GM18907 (cell line): ENCODE measurements around the gene P2RX3.

Experiments
- ATAC-seq: cut with Tn5 transposase; IDR thresholded peaks from one replicate; pipeline ENCODE4 v1.9.1; 2021; ENCODE audit warnings: mild to moderate bottlenecking, moderate library complexity; ENCODE audit not compliant: unreplicated experiment

The P2RX3 gene

DNA sequence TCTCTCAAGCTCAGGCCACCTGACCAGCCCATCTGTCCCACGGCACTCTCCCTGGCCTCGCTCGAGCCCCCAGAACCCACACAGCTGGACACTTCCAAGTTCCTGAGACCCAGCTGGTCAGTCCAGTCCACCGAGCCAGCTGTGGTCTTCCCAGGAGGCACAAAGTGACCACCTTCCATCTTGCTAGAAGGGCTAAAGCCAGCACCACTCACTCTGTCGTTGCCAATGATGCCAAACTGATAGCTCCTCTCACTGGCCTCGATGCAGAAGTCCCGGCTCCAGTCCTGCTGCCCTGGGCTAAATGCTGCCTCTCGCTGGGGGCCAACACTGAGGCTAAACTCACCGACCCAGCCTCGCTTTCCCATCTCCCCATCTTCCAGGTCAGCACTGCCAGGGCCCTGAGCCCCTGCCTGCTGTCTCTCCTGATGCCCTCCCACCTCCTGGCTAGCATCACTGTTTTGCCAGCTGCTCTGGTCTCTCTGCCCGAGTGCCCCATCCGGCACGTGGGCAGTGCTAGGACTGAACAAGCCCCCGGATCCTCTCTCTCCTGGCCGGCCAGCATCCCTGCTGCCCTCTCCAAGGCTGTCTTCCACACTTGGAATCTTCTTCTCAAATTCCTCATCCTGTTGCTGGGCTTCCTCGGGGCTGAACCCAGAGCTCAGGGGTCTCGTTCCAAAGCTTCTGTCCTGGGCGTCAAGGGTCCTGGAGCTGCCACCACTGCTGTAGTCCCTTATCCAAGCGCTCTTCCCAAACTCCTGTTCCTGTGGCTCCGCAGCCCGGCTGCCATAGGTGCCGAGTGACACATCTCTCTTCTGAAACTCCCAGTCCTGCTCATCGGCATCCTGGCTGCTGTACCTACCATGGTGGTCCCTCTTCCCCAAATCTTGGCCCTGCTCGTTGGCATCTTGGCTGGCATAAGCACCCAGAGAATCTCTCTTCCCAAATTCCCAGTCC, 28.8 kb upstream of the P2RX3 start:
- no peak for ATAC-seq

DNA sequence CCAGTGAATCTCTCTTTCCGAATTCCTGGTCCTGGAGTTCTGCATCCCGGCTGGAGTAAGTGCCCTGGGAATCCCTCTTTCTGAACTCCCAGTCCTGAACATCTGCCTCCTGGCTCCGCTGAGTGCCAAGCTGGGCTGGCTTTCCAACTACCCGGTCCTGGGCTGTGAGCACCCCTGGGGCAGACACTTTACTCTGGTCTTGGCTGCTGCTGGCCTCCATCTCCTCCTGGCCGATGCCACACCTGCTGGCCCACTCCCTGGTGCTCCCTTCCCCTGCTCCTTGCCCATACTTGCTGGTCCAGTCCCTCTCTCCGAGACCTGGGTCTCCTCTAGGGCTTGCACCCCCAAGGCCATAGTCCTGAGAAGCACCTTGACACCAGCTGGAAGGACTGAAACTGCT, 28.1 kb upstream of the P2RX3 start:
- no peak for ATAC-seq

DNA sequence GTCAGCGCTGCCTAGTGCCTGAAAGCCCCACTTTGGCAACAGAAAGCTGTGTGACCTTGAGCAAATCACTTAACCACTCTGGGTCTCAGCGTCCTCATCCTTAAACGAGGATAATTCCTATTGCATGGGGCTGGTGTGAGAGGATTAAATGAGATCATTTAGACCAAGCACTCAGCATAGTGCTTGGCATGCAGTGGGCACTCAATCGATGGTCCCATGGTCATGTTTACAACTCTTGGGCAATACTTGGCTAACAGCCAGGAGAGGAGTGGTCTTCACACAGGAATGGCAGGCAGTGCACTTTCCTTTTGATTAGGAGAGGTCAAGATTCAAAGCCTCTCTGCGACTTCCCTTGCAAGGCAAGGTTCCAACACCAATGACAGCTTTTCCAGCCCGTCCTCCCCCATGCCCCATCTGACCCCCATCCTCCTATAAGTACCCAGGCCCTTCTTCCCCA, 27.5 kb upstream of the P2RX3 start:
- ATAC-seq, result no peak

DNA sequence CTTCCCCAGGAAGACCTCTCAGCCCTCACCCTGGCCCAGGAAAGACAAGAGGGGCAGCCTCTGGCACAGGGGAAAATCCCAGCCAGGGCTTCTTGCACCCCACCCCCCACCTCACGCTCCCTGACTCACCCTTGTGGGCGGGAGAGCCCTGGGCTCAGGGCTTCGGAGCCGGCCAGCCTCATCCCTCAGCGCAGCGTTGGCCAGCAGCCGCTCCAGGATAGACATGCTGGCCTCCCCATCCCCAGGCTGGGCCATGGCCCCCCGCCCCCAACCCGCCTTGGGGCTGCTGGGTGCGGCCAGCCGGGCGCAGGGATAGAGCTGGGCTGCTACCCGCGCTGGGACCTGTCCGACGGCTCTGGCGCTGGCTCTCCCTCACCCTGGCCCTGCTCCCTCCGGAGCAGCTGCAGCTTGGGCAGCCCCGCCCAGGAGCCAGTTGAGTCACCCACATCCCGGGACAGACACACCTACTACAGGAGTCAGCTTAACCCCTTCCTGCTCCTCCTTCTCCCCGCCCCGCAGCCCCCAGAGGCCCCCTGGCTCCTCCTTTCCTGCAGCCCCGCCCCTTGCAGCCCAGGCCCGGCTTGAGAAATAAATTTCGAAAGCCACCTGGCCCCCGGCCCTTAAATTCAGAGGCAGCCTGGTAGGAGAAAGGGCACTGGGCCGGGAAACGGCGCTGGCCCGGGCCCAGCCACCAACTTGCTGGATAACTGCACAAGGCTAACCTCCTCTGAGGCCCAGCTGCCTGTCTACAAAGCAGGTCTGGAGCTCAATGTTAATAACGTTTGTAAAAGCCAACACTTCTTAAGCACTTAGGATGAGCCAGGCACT, 26.8 kb upstream of the P2RX3 start:
- ATAC-seq, result peak; percentile 98

DNA sequence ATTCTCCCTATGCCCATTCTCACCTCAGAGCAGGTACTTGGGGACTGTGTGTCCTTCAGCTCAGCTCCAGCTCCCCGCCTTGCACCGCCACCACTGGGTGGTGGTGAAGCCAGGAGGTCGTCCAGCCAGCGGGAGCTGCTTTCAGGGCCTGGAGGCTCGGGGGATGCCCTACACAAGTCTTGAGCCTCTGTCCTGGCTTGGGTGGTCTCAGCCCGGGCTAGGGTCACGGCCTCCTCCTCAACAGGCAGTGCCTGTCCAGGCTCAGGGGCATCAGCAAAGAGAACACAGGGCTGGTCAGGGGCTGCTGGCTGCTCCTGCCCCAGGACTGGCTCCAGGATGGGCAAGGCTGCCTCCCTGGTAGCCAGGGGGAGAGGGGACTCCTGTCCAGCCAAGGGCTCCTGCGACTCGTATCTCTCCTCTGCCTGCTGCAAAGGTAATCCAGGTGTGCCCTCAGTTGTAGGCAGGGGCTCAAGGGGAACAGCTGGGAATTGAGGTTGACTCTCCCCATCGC, 25.6 kb upstream of the P2RX3 start:
- ATAC-seq, result no peak

DNA sequence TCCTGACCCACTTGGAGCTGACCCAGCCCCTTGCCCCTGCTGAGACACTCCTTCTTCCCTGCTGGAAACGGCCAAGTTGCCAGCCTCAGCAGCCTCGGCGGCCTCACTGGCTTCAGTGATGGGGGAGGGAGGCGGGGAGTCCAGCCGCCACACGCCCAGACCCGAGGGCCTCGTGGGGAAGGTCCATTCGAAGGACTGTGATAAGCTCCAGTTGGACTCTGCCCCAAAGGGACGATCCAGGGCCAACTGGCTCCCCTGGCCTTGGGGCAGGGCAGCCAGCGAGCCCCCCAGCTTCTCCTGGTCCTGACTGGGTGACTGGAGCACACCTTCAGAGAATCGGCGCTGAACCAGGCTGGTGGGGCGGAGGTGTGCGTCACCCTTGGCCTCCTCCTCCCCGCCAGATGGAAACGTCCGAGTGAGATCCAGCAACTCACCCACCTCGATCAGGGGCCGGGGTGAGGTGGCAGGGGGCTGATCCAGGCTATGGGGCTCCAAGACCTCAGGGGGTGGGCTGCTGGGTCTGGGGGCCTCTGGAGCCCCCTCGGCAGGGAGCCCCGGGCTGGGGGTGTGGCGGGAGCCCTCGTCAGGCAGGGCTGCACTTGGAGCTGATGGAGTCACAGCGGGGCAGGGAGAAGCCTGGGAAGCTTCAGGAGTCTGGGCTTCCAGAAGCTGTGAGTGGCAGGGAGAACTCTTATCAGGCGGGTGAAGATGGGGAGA, 24.9 kb upstream of the P2RX3 start:
- no peak for ATAC-seq

DNA sequence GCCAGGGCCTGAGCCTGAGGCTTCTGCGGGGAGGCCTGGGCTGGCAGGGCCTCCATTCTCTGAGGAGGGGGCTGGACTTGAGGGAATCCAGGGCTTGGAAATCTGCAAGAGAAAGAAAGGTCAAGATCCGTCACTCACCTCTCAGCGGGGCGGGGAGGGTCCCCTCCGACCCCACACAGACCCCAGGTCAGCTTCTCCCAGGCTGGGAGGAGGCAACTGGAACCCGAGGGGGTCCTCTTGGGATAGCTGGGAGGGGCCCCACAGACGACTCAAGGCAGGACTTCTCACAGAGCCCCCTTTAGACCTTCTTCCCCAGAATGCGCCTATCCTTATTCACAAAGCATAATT, 24.4 kb upstream of the P2RX3 start:
- no peak for ATAC-seq

DNA sequence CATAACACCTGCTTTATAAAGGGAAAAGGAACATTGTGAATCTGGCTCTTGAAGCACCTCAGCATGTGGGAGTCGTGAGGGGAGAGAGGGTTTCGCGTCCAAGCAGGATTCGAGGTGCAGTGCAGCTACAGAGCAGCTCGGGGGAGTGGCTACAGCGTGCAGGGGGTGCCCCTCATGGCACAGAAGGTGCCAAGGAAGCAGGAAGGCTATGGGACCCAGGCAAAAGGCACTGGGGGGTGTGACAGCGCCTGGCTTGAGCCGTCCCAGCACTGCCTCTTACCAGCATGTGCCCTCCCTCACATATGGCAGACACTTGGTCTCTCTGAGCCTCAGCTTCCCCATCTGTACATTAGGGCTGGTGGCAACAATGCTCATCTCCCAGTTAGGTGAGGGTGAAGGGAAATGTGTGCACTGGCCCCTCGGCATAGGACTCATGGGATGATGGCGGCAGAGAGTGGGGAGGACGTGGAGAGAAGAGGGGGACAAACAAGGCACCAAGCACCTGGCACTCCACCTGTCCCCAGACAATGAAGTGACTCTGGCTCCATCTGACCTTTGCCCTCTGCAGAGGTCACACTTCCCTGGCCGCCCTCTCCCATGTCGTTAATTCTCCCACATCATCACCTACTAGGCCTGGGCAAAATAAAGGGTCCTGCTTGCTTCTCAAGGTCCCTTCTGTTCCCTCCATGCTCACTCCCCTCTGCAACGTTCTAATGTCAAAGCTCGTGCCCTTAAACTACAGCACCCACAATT, 23.8 kb upstream of the P2RX3 start:
- ATAC-seq, result no peak

DNA sequence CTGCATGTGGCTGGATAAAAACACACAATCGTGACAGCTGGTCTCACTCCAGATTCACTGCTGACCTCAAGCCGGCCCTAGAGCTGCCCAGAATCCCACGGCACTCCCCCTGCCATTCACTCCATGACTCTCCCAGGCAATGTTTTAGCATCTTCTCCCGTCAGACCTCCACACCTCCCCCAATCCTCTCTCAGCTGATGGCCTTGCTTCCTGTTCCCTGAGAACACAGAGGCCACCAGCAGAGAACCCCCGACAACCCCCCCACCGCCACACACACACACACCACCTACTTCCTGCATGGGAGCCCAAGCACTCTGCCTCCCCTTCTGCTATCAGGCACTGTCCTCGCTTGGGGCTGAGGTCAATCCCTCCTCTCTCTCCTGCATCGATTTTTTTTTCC, 22.7 kb upstream of the P2RX3 start:
- no peak for ATAC-seq

DNA sequence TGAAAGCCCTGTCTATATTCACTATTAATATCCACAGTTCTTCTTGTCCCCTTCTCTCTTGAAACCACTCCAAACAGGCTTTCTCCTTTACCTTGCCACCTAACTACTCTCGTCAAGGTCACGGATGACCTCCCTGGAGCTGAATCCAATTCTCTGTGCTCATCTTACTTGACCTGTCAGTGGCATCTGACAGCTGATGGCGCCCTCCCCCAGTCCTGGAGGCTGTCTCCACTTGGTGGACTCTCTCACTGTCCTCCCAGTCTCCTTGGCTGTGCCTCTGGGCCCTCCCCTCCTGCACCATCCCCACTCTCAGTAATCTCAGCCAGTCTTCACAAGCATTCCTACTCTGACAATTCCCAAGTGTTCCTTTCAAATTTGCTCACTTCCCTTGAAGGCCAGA, 22.1 kb upstream of the P2RX3 start:
- no peak for ATAC-seq

DNA sequence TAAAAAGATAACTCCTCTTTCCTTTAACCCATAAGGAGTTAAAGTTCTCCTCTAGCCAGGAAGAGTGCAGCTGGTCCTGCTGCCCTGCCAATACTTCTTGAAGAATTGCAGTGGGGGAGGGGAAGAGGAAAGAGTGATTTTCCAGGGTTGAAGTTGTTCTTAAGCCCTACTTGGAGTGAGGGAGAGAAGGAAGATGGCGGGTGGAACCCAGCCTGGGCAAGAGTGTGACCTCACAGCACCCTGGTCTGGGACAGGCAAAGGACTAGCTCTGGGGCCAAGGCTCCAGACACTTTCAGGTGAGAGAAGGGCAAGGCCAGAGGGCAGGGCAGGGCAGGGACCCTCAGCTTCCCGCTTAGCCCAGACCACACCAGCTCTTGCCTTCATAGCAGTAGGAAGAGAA, 20.0 kb upstream of the P2RX3 start:
- no peak for ATAC-seq

DNA sequence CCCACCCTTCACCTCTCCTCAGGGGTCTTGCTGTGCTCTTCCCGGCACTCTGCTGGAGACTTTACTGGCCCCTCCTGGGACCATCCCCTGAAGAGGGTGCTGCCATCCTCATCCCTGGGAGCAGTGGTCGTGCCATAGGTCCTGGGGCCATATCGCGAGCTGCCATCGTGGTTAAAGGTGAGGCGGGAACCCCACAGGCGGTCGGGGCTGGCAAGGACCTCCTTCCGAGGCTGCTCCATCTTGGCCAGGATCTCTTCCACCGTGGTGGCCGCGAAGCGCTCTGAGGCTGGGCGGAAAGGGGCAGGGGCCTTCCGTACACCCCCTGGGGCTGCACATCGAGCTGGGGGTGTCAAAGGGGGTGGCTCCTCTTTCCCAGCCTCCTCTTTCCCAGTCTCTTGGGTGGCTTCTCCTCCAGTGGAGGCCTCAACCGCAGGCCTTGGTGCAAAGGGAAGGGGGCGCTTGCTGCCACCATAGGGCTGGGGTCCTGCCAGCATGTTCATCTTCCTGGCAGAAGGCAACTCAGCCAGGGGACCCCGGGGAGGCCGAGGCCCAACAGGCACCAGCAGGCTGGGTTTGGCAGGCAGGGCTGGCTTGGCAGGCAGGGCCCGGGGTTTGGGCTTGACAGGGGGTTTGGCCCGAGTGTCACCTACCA, 18.0 kb upstream of the P2RX3 start:
- no peak for ATAC-seq

DNA sequence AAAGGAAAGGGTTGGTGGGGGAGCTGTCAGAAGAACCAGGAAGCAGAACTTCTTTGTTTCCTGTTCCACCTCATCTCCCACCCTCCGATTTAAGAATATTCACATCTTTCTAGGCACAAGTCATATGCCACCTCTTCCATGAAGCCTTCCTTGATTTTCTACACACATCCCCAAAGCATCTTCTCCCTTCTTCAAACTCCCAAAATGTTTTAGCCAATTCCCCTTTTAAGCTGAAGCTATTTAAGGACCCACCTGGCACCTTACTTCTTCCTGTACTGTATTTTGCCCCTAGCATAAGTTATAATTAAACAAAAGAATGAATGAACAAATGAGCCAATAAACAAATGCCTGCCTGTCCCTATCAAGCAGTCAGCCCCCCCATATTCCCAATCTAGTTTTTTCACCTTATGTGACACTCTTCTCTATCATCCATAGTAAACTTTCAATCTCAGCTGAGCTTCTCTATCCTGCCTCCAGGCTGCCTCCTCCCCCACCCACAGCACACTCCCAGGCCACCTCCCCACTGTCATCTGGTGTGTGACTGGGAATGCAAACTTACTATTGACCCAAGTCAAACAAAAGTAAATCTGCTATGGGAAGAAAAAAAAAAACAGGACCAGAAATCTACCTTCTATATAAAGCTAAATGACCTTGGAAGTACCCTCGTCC, 17.3 kb upstream of the P2RX3 start:
- no peak for ATAC-seq

DNA sequence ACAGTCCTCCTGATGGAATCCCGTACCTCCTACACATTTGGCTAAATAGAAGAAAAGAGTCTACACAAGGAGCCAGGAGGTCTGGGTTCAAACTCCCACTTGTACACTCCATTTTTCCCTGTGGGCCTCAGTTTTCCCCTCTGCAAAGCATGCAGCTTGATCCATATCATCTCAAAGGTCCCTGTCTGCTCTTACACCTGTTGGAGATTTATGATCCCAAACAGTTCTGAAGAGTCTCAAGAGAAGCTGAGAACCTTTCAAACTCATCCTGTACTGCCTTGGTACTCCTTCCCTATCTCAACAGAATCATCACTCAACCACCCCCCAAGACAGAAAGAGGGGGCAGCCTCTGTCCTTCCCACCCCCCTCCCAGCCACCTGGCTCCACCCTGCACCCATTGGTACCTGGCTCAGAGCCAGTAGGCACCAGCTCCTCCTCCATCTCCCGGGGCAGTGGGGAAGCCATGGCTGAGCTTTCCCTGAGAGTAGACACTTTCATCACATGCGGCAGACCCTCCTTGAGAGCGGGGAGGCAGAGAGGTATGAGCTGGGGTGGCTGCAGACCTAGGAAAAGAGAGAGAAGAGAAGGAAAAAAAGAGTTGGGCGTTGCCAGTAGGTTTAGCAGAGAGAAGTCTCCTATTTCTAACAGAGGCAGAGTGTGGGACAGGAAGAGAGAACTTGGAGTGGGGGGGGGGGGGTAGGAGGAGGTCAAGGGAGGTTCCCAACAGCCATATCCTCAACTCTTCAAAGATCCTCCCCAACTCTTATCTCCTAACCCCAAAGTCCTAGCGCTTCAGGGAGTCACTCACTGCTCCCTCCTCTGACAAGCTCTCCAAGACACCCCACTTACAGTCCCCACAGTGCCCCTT, 16.5 kb upstream of the P2RX3 start:
- no peak for ATAC-seq

DNA sequence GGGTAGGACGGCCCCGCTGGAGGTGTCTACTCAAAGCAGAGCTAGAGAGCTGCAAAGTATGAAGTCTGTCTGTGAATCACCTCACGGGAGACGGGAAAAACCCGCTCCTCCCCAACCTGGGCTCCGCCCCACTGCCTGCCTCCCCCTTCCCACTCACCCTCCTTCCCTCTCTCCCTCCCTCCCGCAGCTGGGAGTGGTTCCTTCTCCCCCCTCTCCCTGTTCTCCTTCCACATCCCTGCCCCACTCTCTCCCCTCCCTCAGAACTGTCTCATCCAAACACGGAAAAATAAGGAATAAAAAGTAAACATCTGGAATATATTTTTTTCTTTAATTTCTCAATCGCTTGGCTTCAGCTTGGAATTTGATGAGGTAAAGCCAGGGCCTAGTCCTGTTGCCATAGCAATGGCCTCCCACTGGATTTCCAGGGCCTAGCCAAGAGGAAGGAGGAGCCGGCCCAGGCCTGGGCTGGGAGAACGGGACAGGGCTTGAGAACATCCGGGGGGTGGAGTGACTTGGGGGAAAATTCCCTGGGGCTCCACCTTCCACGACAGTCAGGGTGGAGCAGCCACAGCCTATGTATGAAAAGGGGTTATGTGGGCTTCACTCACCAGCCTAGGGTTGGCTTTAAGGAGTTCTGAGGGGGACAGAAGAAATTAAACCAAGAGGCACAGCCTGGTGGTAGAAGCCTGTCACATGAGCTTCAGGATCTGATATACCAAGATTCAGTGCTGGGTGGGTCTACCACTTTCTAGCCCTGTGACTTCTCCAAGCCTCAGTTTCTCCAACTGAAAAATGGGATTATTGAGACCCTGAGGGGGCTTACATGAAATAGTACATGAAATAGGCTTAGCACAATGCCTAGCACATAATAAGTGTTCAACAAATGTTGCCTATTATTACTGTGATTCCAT, 15.6 kb upstream of the P2RX3 start:
- ATAC-seq, result no peak

DNA sequence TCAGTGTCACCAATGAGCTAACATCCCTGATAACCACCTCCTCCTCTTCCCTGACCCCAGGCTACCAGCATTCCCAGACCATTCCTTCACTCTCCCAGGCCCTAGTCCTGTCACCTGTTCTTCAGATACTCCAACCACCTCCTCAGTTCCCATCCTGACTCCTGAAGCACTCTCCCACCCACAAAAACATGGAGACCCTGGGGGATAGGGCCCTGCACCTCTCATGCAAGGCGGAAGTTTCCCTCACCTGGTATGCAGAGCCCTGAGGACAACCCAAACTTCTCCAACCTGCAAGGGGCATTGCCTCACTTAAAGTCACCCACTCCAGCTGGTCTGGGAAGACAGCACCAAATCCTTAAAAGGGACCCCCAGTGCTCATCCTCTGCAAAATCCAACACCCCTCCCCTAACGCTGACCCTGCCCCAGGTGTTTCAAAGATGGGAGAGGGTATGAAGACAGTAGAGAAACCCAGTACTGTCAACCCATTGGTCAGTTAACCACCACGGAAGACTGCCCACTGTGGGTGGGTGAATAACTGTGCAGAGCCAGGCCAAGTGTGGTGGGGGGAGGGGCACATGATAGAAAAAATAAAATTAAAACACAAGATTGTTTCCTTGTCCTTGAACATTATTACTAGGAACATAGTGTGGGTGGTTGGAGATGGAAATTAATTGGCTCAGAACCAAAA, 14.8 kb upstream of the P2RX3 start:
- no peak for ATAC-seq

DNA sequence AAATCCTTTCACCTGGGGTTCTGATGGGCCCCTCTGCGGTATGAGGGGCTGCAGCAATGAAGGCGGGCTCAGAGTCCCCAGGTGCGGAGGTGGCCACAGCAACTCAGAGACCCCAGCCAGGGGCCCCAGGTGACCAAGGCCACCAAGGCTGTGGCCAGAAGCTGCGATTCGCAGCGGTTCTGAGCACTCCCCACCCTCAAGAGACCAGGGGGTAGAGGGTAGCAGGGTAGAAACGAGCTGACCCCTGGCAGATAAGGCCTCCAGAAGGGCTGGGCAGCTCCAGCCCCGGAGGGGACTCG, 14.3 kb upstream of the P2RX3 start:
- ATAC-seq, result no peak
